BLaER1 treated with 17β-estradiol and CSF1 and Interleukin-3, amounts not matched to agents 10 nM and 100 nM (cell line): ENCODE measurements around the gene PYDC1.

Source experiments
- H3K27ac ChIP-seq, 11 experiments: shearing (Covaris generic); formaldehyde crosslinking; 2 replicates each; pipeline ENCODE4 v1.8.1; 2022
- H3K27me3 ChIP-seq, 11 experiments: shearing (Covaris generic); formaldehyde crosslinking; 2 replicates each; pipeline ENCODE4 v1.8.1; 2022
- H3K36me3 ChIP-seq, 11 experiments: shearing (Covaris generic); formaldehyde crosslinking; 2 replicates each; pipeline ENCODE4 v1.8.1; 2022
- H3K4me1 ChIP-seq, 10 experiments: shearing (Covaris generic); formaldehyde crosslinking; 2 replicates each; pipeline ENCODE4 v1.8.1; 2022
- H3K4me2 ChIP-seq, 11 experiments: shearing (Covaris generic); formaldehyde crosslinking; 2 replicates each; pipeline ENCODE4 v1.8.1; 2022
- H3K4me3 ChIP-seq, 10 experiments: shearing (Covaris generic); formaldehyde crosslinking; 2 replicates each; pipeline ENCODE4 v1.8.1; 2022
- H3K9ac ChIP-seq, 11 experiments: shearing (Covaris generic); formaldehyde crosslinking; 2 replicates each; pipeline ENCODE4 v1.8.1; 2022
- H3K9me3 ChIP-seq, 11 experiments: shearing (Covaris generic); formaldehyde crosslinking; replicated peaks in 1 of 11; 2 replicates each; pipeline ENCODE4 v1.8.1; 2022
- H4K20me1 ChIP-seq, 11 experiments: shearing (Covaris generic); formaldehyde crosslinking; 2 replicates each; pipeline ENCODE4 v1.8.1; 2022
- Cebpa-rat ChIP-seq, 11 experiments: shearing (Covaris generic); IDR thresholded peaks; 2 replicates each; pipeline ENCODE4 v1.8.1; 2022

The PYDC1 gene

DNA sequence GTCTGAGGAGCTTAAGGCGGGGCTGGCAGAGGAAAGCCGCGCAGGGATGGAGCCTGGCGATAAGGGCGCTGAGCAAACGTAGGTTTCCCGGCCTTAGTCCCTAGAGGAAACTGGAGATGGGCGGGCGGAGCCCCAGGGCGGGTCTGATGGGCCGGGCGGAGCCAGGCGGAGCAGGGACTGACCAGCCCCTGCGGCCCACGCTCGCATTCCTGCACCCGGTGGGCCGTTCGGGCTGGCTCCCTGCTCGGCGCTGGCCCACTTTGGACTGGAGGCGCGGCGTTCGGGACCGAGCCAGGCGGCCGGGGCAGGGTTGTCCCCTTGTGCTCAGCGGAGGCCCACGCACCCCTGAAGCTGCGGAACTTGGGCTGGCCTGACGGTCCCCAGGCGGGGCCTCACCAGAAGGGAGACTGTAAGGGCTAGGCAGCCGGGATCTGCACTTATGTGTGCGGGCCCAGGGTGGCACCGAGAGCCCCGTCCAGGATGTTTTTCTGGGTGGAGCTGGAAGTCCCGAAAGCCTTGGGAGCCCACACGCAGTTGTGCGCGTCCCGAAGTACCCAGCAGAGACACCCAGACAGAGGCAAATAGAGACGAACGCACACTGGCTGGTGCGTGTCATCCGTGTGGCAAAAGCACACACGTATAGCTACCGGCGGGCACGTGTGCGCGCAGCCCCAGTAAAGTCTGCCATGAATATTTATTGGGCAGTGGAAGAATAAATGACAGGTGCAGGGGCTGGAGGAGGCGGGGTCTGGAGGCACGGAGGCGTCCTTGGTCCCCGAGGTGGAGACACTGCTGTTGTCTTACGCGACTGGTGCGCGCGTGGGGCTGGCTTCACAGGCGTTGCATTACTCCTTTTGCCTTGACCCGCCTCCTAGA lies 1.4 kb downstream of the PYDC1 start:
- no peaks in the 10 kb centered on the region for H3K9me3 ChIP-seq
- no peak for TF ChIP-seq Cebpa-rat (IDR thresholded peaks at IDR 0.05)
- H3K4me2 ChIP-seq = peak overlapping the region; percentile 81 to 98 (median 91)
- no peaks in the 10 kb centered on the region for H3K36me3 ChIP-seq
- peaks cover 25 to 44% (median 40%) of the 10 kb centered on the region in 11 experiments for H3K27me3 ChIP-seq
- peak overlapping the region; percentile 31 to 70 (median 64); a peak in 20 of 22 replicates for H3K9ac ChIP-seq
- H3K27ac ChIP-seq = peak overlapping the region in 9 of 11 experiments; percentile 16 to 76 (median 63); a peak in 10 of 22 replicates
- peaks cover 0 to 20% (median 11%) of the 10 kb centered on the region in 11 experiments; a peak in 9 of 22 replicates for H4K20me1 ChIP-seq
- peak overlapping the region; percentile 48 to 70 (median 56) for H3K4me3 ChIP-seq
- H3K4me1 ChIP-seq = peaks cover 39 to 63% (median 55%) of the 10 kb centered on the region in 10 experiments

DNA sequence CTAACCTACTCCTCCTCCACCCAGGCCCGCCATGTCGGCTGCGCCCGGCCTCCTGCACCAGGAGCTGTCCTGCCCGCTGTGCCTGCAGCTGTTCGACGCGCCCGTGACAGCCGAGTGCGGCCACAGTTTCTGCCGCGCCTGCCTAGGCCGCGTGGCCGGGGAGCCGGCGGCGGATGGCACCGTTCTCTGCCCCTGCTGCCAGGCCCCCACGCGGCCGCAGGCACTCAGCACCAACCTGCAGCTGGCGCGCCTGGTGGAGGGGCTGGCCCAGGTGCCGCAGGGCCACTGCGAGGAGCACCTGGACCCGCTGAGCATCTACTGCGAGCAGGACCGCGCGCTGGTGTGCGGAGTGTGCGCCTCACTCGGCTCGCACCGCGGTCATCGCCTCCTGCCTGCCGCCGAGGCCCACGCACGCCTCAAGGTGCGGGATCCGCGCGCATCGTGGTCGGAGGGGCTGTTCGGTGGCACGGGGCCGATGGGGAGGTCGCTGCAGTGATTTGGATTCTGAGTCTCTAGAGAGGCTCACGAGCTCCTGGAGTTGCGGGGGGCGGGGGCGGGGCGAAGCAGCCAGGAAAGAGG lies 2.1 kb downstream of the PYDC1 start:
- peak overlapping the region; percentile 16 to 76 (median 63); a peak in 21 of 22 replicates for H3K27ac ChIP-seq
- H3K9ac ChIP-seq = peak overlapping the region; percentile 38 to 70 (median 65); a peak in 20 of 22 replicates
- H3K36me3 ChIP-seq = no peaks in the 10 kb centered on the region
- peaks cover 39 to 63% (median 58%) of the 10 kb centered on the region in 10 experiments for H3K4me1 ChIP-seq
- peaks cover 0 to 20% (median 11%) of the 10 kb centered on the region in 11 experiments; a peak in 9 of 22 replicates for H4K20me1 ChIP-seq
- TF ChIP-seq Cebpa-rat (IDR thresholded peaks at IDR 0.05) = no peak
- H3K9me3 ChIP-seq = no peaks in the 10 kb centered on the region
- H3K4me3 ChIP-seq = peak overlapping the region; percentile 48 to 70 (median 56)
- H3K4me2 ChIP-seq = peak overlapping the region; percentile 81 to 98 (median 91)
- peaks cover 25 to 44% (median 40%) of the 10 kb centered on the region in 11 experiments for H3K27me3 ChIP-seq

DNA sequence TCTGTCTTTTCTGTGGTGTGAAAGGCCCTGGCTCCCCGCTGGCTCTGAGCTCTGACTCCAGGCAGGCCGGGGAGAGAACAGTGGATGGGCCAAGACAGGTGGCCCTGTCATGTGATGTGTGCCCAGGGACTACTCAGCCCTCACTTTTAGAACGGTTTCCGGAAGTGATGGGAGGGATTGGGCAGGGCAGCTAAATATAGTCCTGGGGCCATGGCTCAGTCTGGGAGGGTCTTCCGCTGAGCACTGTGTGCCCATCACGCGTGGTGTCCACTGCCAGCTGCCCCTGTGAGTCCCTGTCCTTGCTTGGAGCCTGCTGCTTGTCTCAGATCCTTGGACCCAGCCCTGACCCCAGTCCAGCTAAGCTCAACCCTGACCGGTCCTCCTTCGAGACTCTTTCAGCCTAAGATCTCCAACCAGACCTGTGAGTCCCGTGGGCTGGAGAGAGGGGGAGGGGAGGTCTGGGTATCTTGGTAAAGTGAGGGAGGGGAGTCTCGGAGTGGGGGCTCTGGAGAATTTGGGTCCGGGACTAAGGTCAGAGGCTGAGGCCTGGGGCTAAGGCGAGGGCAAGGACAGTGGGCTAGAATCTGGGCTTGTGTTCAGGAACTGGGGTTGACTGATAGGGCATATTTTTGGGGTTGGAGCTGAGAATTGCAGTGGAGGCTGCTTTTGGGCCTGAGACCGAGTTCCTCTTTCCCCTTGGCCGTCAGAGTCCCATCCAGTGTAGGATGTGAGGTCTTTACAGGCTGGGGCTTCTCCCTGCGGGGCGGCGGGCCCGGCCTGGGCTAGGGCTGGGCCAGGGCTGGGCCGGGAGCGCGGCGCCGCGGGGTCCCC lies 2.8 kb downstream of the PYDC1 start, which contains the start of gene TRIM72:
TSS of gene TRIM72 (plus strand) at position 243 of the 831 bp plus-strand sequence. CDS start 620 bp downstream, outside the sequence.
- no peak for TF ChIP-seq Cebpa-rat (IDR thresholded peaks at IDR 0.05)
- H3K4me2 ChIP-seq = peak within 1 kb of the TSS; percentile 81 to 98 (median 91)
- H4K20me1 ChIP-seq = peaks cover 0 to 20% (median 11%) of the 10 kb centered on the region in 11 experiments; a peak in 9 of 22 replicates
- H3K27me3 ChIP-seq = peaks cover 25 to 44% (median 40%) of the 10 kb centered on the region in 11 experiments
- peak within 1 kb of the TSS; percentile 16 to 76 (median 63); a peak in 21 of 22 replicates for H3K27ac ChIP-seq
- no peaks in the 10 kb centered on the region for H3K36me3 ChIP-seq
- H3K4me1 ChIP-seq = peaks cover 39 to 63% (median 58%) of the 10 kb centered on the region in 10 experiments
- peak within 1 kb of the TSS; percentile 38 to 70 (median 65); a peak in 20 of 22 replicates for H3K9ac ChIP-seq
- H3K4me3 ChIP-seq = peak within 1 kb of the TSS; percentile 48 to 70 (median 56)
- no peaks in the 10 kb centered on the region for H3K9me3 ChIP-seq

- Histone ChIP-seq H3K36me3 (no peaks in the 10 kb centered on the region), H3K9me3 (no peaks in the 10 kb centered on the region), H3K9ac (peak overlapping the region in 5 of 11 experiments; percentile 57 to 70 (median 66); a peak in 7 of 22 replicates), H3K27me3 (peaks cover 25 to 44% (median 40%) of the 10 kb centered on the region in 11 experiments), H3K4me1 (peaks cover 39 to 67% (median 59%) of the 10 kb centered on the region in 10 experiments), H3K27ac (peak overlapping the region in 8 of 11 experiments; percentile 43 to 76 (median 64); a peak in 10 of 22 replicates), H3K4me3 (peak overlapping the region in 1 of 10 experiments; percentile 52; a peak in 2 of 20 replicates), H4K20me1 (peaks cover 0 to 20% (median 11%) of the 10 kb centered on the region in 11 experiments; a peak in 9 of 22 replicates), H3K4me2 (peak overlapping the region; percentile 81 to 98 (median 91))
- TF ChIP-seq Cebpa-rat (IDR thresholded peaks at IDR 0.05) = no peak
Measured at GRCh38 chr16:31213342-31213741, 3.6 kb downstream of the PYDC1 start.

DNA sequence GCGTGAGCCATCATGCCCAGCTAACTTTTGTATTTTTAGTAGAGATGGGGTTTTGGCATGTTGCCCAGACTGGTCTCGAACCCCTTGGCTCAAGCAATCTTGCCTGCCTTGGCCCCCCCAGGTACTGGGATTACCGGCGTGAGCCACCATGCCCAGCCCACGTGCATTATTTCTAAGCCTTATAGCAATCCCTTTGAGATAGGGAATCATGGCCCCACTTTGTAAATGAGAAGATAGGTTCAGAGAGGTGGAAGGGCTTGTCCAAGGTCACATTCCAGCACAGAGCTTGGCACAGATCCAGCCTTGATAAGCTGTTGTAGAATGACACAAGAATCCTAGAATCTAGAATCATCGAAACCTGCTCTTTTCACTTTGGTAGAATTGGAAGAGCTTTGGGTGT lies 10.2 kb downstream of the PYDC1 start:
- no peak overlapping the region for H3K4me3 ChIP-seq
- no peak for TF ChIP-seq Cebpa-rat (IDR thresholded peaks at IDR 0.05)
- H3K9ac ChIP-seq = no peak overlapping the region
- no peak overlapping the region for H3K27ac ChIP-seq
- H3K36me3 ChIP-seq = no peaks in the 10 kb centered on the region; a peak in 1 of 22 replicates
- H3K4me1 ChIP-seq = peaks cover 27 to 52% (median 46%) of the 10 kb centered on the region in 10 experiments
- no peaks in the 10 kb centered on the region for H3K27me3 ChIP-seq
- H3K9me3 ChIP-seq = no peaks in the 10 kb centered on the region
- peak overlapping the region in 7 of 11 experiments; percentile 6 to 34 (median 26); a peak in 6 of 22 replicates for H3K4me2 ChIP-seq
- H4K20me1 ChIP-seq = peaks cover 0 to 2% (median 0%) of the 10 kb centered on the region in 11 experiments; a peak in 5 of 22 replicates

DNA sequence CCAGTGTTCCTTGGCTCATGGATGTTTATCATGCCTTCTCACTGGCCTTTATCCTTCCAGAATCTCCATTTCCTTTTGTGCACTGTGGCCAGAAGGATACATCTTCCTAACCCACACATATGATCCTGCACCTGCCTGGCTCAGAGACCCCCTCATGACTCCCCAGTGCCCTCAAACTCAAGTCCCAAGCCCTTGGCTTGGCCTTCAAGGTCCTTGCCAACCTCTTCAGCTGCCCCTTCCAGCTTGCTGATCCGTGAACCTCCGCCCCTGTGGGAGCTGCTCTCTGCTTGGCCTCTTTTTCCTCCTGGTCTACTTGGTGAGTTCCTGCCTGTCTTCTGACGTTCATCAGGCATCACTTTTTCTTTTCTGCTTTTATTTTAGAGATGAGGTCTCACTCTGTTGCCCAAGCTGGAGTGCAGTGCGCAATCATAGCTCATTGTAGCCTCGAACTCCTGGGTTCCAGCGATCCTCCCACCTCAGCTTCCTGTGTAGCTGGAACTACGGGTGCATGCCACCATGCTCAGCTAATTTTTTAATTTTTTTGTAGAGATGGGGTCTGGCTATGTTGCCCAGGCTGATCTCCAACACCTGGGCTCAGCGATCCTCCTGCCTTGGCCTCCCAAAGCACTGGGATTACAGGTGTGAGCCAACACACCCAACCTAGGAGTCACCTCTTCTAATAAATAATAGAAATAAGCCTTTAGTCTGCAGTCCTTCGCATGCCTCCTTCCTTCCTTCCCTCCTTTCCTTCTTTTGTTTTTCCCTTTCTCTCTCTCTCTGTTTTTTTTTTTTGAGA lies 11.9 kb downstream of the PYDC1 start:
- Histone ChIP-seq H3K4me3 (no peak overlapping the region), H3K27ac (peak overlapping the region in 2 of 11 experiments; percentile 23 to 88; a peak in 3 of 22 replicates), H3K4me2 (peak overlapping the region in 9 of 11 experiments; percentile 92 to 99 (median 97); a peak in 15 of 22 replicates), H3K9ac (no peak overlapping the region), H3K27me3 (no peaks in the 10 kb centered on the region), H3K36me3 (peaks cover 0 to 11% (median 3%) of the 10 kb centered on the region in 11 experiments; a peak in 13 of 22 replicates), H4K20me1 (peaks cover 6 to 19% (median 16%) of the 10 kb centered on the region in 11 experiments; a peak in 21 of 22 replicates), H3K4me1 (peaks cover 44 to 62% (median 58%) of the 10 kb centered on the region in 10 experiments), H3K9me3 (no peaks in the 10 kb centered on the region)
- no peak for TF ChIP-seq Cebpa-rat (IDR thresholded peaks at IDR 0.05)
